G401 (cell line): Measurements from ENCODE around the gene CHD2. TPM values are rescaled to one million over a fixed set of nuclear protein-coding genes. Genes with fewer than 3 reads are reported as not detected.
"Not testable (repeated sequence)": the region's sequence is repeated elsewhere in the genome, so short reads cannot be mapped to it uniquely, and the experiment has no call there.

Experiments used
- DNase-seq: peaks from one replicate; pipeline ENCODE4 v3.0.0-alpha.2; 2015; ENCODE audit warnings: low spot score
- in situ Hi-C: cut with HindIII; loops from 2 replicates; pipeline ENCODE4 v1.10.0; 2016; ENCODE audit warnings: low sequenced_read_pairs, mixed read lengths
- total RNA-seq: library from RNA; depleted of rRNA; stranded (reverse); fragments of >200 nt; shearing (Covaris generic); gene quantifications from 2 replicates; pipeline ENCODE4 v1.2.3, GENCODE V29; 2014

CHD2 gene
- total RNA-seq, 1 experiment from 2014 or later = 38.9 TPM

- in situ Hi-C loops = no loop called here
- no peak for DNase-seq
Measured at GRCh38 chr15:93028111-93028631, 128.0 kb downstream of the CHD2 start.

GRCh38 chr15:93028632-93029213, 128.6 kb downstream of the CHD2 start:
- peak; percentile 62 for DNase-seq
- in situ Hi-C loops = no loop called here

GRCh38 chr15:93029214-93029835, 129.2 kb downstream of the CHD2 start:
- in situ Hi-C loops = no loop called here
- peak; percentile 29 for DNase-seq

- peak; percentile 23 for DNase-seq
Measured at GRCh38 chr15:93029836-93030429, 129.8 kb downstream of the CHD2 start.

GRCh38 chr15:93030430-93031102, 130.4 kb downstream of the CHD2 start:
- peak; percentile 79 for DNase-seq
- in situ Hi-C loops = no loop called here

More at GRCh38 chr15:93029836-93030429, 129.8 kb downstream of the CHD2 start:
- in situ Hi-C loops = no loop called here

GRCh38 chr15:93031103-93031464, 131.0 kb downstream of the CHD2 start:
- no peak for DNase-seq
- in situ Hi-C loops = no loop called here

- in situ Hi-C loops = not testable (repeated sequence)
Measured at GRCh38 chr15:93031557-93032384, 131.6 kb downstream of the CHD2 start.

GRCh38 chr15:93032515-93033206, 132.5 kb downstream of the CHD2 start:
- in situ Hi-C loops, DNase-seq: not testable (repeated sequence)

More at GRCh38 chr15:93031557-93032384, 131.6 kb downstream of the CHD2 start:
- DNase-seq = not testable (repeated sequence)

- DNase-seq = no peak
- in situ Hi-C loops = no loop called here
Measured at GRCh38 chr15:93033434-93034045, 133.4 kb downstream of the CHD2 start.

- DNase-seq = no peak
- in situ Hi-C loops = no loop called here
Measured at GRCh38 chr15:93034512-93034911, 134.4 kb downstream of the CHD2 start.

GRCh38 chr15:93035092-93035915, 135.2 kb downstream of the CHD2 start:
- in situ Hi-C loops = no loop called here
- DNase-seq = no peak

GRCh38 chr15:93035953-93036810, 136.1 kb downstream of the CHD2 start:
- in situ Hi-C loops = no loop called here
- no peak for DNase-seq

- peak; percentile 65 for DNase-seq
- in situ Hi-C loops = no loop called here
Measured at GRCh38 chr15:93036951-93037819, 137.1 kb downstream of the CHD2 start.

GRCh38 chr15:93037820-93038705, 137.9 kb downstream of the CHD2 start:
- in situ Hi-C loops = no loop called here
- DNase-seq = no peak
